K562 (cell line): ENCODE data around the gene FAM72A. TPM values are rescaled to one million over a fixed set of nuclear protein-coding genes. Genes with fewer than 3 reads are reported as not detected.
"Not testable (repeated sequence)": the region's sequence is repeated elsewhere in the genome, so short reads cannot be mapped to it uniquely, and the experiment has no call there.

Experiments used
- ATAC-seq: fragments of 200-7000 bp; cut with Tn5 transposase; 3 replicates; pipeline ENCODE4 v1.9.1; 2020; ENCODE audit warnings: moderate library complexity
- BruUV-seq: library from RNA; stranded (reverse); fragments of 400-500 nt; replicated peaks from 2 replicates; lab custom pipeline; 2021; lab: Mats Ljungman, UMichigan
- CTCF ChIA-PET: fragments of 300-600 bp; formaldehyde crosslinking; extraction: SDS; loops from one replicate; lab custom pipeline; 2021; ENCODE audit warnings: low intra/inter-chr PET ratio; lab: Yijun Ruan, JAX
- POLR2A ChIA-PET: fragments of 300-600, 350-650 bp; sonication (Branson Sonifier 250); formaldehyde crosslinking; extraction: SDS; loops from one replicate; lab custom pipeline; 2021; ENCODE audit warnings: antibody characterized with exemption, inconsistent platforms; lab: Yijun Ruan, JAX
- DNase-seq, 4 experiments: peaks; one replicate each; pipeline versions ENCODE4 v3.0.0 to v3.0.0-alpha.2; 2011 to 2018; ENCODE audit warnings: low spot score in 3 of 4, mixed read lengths in 3 of 4; ENCODE audit errors: extremely low read depth in 1 of 4
- FAIRE-seq: peaks from 2 replicates; lab custom pipeline; 2011; peaks lifted over from hg19 to GRCh38; lab: Jason Lieb, UNC
- H2AFZ ChIP-seq: 2 replicates; pipeline ENCODE4 v1.6.0; 2011; ENCODE audit warnings: low read depth, low read length, control low read depth, inconsistent platforms
- H3K27ac ChIP-seq: fragments of 200-600 bp; 3 replicates; pipeline ENCODE4 v1.8.0; 2011; ENCODE audit warnings: low read depth, mild to moderate bottlenecking, control low read depth, inconsistent platforms, low read length, moderate library complexity, mixed read lengths; ENCODE audit errors: extremely low read depth
- H3K27me3 ChIP-seq, 2 experiments: fragments of 300-600 bp in 1 of 2; 2 replicates in 1 of 2; 3 replicates in 1 of 2; pipeline versions ENCODE4 v1.6.0 to v1.8.0; 2011; ENCODE audit warnings: inconsistent platforms in 2 of 2, low read length in 2 of 2, mild to moderate bottlenecking in 1 of 2, mixed read lengths in 1 of 2, moderate library complexity in 1 of 2; ENCODE audit not compliant: control insufficient read depth in 2 of 2, insufficient read depth in 2 of 2
- H3K36me3 ChIP-seq: fragments of 300-600 bp; 3 replicates; pipeline ENCODE4 v1.8.0; 2011; ENCODE audit warnings: mild to moderate bottlenecking, low read length, inconsistent platforms; ENCODE audit not compliant: control insufficient read depth, insufficient read depth
- H3K4me1 ChIP-seq, 2 experiments: fragments of 200-600 bp in 1 of 2; replicated peaks in 1 of 2; 2 replicates in 1 of 2; 3 replicates in 1 of 2; pipeline versions ENCODE4 v1.5.1 to v1.8.0; 2011; ENCODE audit warnings: inconsistent platforms in 2 of 2, low read length in 2 of 2, mild to moderate bottlenecking in 1 of 2, mixed read lengths in 1 of 2, moderate library complexity in 1 of 2; ENCODE audit not compliant: control insufficient read depth in 2 of 2, insufficient read depth in 2 of 2
- H3K4me2 ChIP-seq: 2 replicates; pipeline ENCODE4 v1.6.1; 2011; ENCODE audit warnings: low read length, control low read depth, inconsistent platforms, mixed read lengths; ENCODE audit not compliant: insufficient read depth
- H3K4me3 ChIP-seq: fragments of 200-600 bp; sonication (generic), shearing (Covaris generic); 2 replicates; pipeline ENCODE4 v1.5.1; 2016; ENCODE audit warnings: control low read depth, inconsistent platforms
- H3K79me2 ChIP-seq: fragments of 200-600 bp; 3 replicates; pipeline ENCODE4 v1.8.0; 2011; ENCODE audit warnings: low read length, inconsistent platforms; ENCODE audit not compliant: control insufficient read depth, insufficient read depth
- H3K9ac ChIP-seq, 2 experiments: 2 replicates each; pipeline versions ENCODE4 v1.6.0 to v1.6.1; 2011; ENCODE audit warnings: low read depth in 2 of 2, low read length in 2 of 2, control low read depth in 1 of 2, inconsistent platforms in 1 of 2, mild to moderate bottlenecking in 1 of 2, mixed read lengths in 1 of 2; ENCODE audit not compliant: insufficient read depth in 1 of 2
- H3K9me1 ChIP-seq: one replicate; pipeline ENCODE4 v1.6.0; 2011; ENCODE audit warnings: inconsistent platforms, mild to moderate bottlenecking, low read length, moderate library complexity; ENCODE audit not compliant: control insufficient read depth, insufficient read depth
- H3K9me3 ChIP-seq: replicated peaks from 2 replicates; pipeline ENCODE4 v1.5.1; 2011; ENCODE audit warnings: low read depth, low read length, inconsistent platforms; ENCODE audit not compliant: control insufficient read depth, insufficient read depth
- H4K20me1 ChIP-seq: replicated peaks from 2 replicates; pipeline ENCODE4 v1.6.1; 2011; ENCODE audit warnings: low read length, inconsistent platforms, mixed read lengths; ENCODE audit not compliant: control insufficient read depth, insufficient read depth
- whole genome bisulfite sequencing: fragments of 100-300 bp; shearing (Covaris generic); methylation state at CpG from one replicate; pipeline ENCODE4 v1.1.6; 2016; ENCODE audit warnings: low coverage, mixed read lengths; ENCODE audit not compliant: insufficient coverage; ENCODE audit errors: missing lambda C conversion rate; 5-methylcytosine and 5-hydroxymethylcytosine counted together
- in situ Hi-C: fragments of 300-500 bp; cut with MboI; formaldehyde crosslinking; loops from 4 replicates; pipeline ENCODE4 v1.15.0; 2018; ENCODE audit warnings: inconsistent platforms, mixed read lengths
- intact Hi-C: fragments of 100-400 bp; cut with micrococcal nuclease; formaldehyde crosslinking; loops from 2 replicates; pipeline ENCODE4 v1.14.2; 2022
- polyA plus RNA-seq, 8 experiments: library from polyadenylated mRNA; depleted of rRNA in 4 of 8; stranded (reverse) in 5 of 8; unstranded in 3 of 8; fragments of >200 nt; fragmentation: Nextera tagmentation in 2 of 8; fragmentation: Illumina TruSeq in 1 of 8; extraction: Ambion mirVana in 2 of 8; extraction: Trizol in 1 of 8; gene quantifications; 2 replicates each; pipeline versions ENCODE4 v1.2.1 to v1.2.3, GENCODE V29; 2011 to 2014; ENCODE audit warnings: inconsistent platforms in 1 of 8, missing spikeins in 1 of 8
- total RNA-seq, 7 experiments: library from RNA; depleted of rRNA in 6 of 7; stranded (reverse); fragments of >200 nt in 6 of 7; fragmentation: Illumina TruSeq in 2 of 7; extraction: Trizol in 2 of 7; gene quantifications; 2 replicates each; pipeline versions ENCODE4 v1.2.1 to v1.2.3, GENCODE V29; 2011 to 2021; ENCODE audit warnings: low replicate concordance in 1 of 7

Gene FAM72A
- total and polyA plus RNA-seq, 9 of the 15 experiments (the other 6 are each of a cell fraction or from before 2014, with no cell fraction given), result 12.3 to 58.3 (median 33.5) TPM

DNA sequence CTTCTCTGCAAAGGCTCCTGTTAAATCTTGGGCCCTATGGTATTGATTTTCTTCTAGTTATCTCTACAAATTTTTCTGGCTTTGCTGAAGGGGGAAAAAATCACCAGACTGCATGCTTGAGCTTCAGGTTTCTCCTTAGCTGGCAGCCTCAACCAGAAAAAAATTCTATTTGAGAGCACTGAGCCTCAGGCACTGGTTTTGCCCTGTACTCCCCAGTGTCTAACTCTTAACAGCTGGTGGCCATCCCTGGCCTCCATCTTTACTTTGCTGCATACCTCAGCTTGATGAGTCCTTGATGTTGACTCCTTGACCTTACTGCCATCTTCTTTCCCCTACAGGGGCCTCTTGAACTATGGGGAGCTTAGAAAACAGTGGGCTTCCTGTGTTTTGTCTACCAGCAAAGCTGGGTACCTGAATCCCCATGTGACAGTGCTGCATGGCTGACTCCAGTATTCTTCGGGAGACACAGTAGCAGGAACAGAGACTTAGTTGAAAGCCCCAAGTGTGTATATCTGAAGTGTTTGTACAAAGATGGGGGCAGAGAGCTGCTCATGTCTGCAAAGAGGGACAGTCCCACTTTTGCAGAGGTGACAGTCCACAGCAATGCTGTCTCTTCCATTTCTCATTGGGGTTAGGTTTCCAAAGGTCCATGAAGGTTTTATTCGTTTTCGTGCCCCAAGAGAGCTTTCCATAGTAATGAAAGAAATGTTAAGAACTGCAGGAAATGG is 31.7 kb upstream of the FAM72A start:
- CTCF ChIA-PET, H3K9ac ChIP-seq, H3K79me2 ChIP-seq, H4K20me1 ChIP-seq, BruUV-seq, H3K36me3 ChIP-seq, intact Hi-C loops, H3K27me3 ChIP-seq, H2AFZ ChIP-seq, in situ Hi-C loops, H3K27ac ChIP-seq, H3K4me1 ChIP-seq, DNase-seq, H3K4me2 ChIP-seq, ATAC-seq, H3K9me3 ChIP-seq, H3K4me3 ChIP-seq, H3K9me1 ChIP-seq, FAIRE-seq, POLR2A ChIA-PET: not testable (repeated sequence)
- WGBS, result 78% methylated on average over 1 of the region's 3 CpGs

DNA sequence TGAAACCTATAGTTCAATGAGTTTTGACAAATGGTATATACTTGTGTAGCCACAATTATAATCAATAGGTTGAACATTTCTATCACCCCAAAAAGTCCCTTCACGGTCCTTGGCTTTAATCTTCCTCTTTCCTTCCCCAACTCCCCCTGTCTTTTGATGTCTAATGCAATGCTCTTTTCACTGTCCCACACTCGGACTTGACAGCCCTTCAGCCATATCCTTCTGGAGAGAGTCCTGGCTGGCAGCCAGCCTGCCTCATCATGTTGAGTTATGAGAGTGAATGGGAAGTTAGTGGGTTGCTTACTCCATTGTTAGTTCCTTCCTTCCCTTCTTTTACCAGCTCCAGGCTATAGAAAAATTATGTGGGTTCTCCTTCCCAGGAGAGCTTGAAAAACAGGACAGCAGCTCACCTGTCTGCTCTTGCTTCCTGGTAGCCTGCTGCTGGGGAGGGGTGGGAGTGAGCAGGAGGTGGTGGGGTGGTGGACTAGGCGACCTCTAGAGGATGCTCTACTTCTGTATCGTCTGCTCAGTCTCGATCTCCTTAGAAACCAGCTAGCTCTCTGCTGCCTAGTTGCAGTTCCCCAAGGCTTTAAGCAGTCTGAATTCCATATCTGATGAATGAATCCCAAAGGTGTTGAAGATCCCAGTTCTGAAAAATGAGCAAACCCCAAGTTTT is 30.5 kb upstream of the FAM72A start:
- H3K9me1 ChIP-seq, H3K4me3 ChIP-seq, H4K20me1 ChIP-seq, DNase-seq, intact Hi-C loops, H3K27me3 ChIP-seq, H3K9ac ChIP-seq, BruUV-seq, POLR2A ChIA-PET, CTCF ChIA-PET, H2AFZ ChIP-seq, H3K79me2 ChIP-seq, H3K4me1 ChIP-seq, H3K4me2 ChIP-seq, H3K9me3 ChIP-seq, in situ Hi-C loops, H3K36me3 ChIP-seq, H3K27ac ChIP-seq, FAIRE-seq: not testable (repeated sequence)
- peak; percentile 88 for ATAC-seq
- WGBS, result 0% methylated on average over 1 of the region's 5 CpGs
